NCI-H2107 (cell line): ENCODE measurements around the gene SLC25A33.

Experiments used
- DNase-seq: peaks from one replicate; lab custom pipeline; 2025; lab: John Stamatoyannopoulos, UW

The SLC25A33 gene

GRCh38 chr1:9601942-9602793, 62.9 kb downstream of the SLC25A33 start:
- no peak for DNase-seq

GRCh38 chr1:9602794-9603167, 63.5 kb downstream of the SLC25A33 start:
- no peak for DNase-seq

- DNase-seq: no peak
Observed at GRCh38 chr1:9603307-9603706, 64.0 kb downstream of the SLC25A33 start.

GRCh38 chr1:9603766-9604753, 64.8 kb downstream of the SLC25A33 start:
- DNase-seq: no peak

GRCh38 chr1:9604836-9605235, 65.6 kb downstream of the SLC25A33 start:
- no peak for DNase-seq

- no peak for DNase-seq
Observed at GRCh38 chr1:9605946-9606455, 66.7 kb downstream of the SLC25A33 start.

- DNase-seq: no peak
Observed at GRCh38 chr1:9606458-9606857, 67.2 kb downstream of the SLC25A33 start.

- DNase-seq: no peak
Observed at GRCh38 chr1:9606948-9607347, 67.7 kb downstream of the SLC25A33 start.

GRCh38 chr1:9607352-9607751, 68.1 kb downstream of the SLC25A33 start:
- DNase-seq: no peak

GRCh38 chr1:9609998-9610397, 70.7 kb downstream of the SLC25A33 start:
- DNase-seq: no peak

- no peak for DNase-seq
Observed at GRCh38 chr1:9610548-9610947, 71.3 kb downstream of the SLC25A33 start.

GRCh38 chr1:9611716-9612115, 72.5 kb downstream of the SLC25A33 start:
- no peak for DNase-seq

- no peak for DNase-seq
Observed at GRCh38 chr1:9612162-9612845, 73.0 kb downstream of the SLC25A33 start.

GRCh38 chr1:9612871-9613624, 73.8 kb downstream of the SLC25A33 start:
- DNase-seq: no peak

- DNase-seq: no peak
Observed at GRCh38 chr1:9613625-9614299, 74.5 kb downstream of the SLC25A33 start.

- DNase-seq: no peak
Observed at GRCh38 chr1:9615316-9616063, 76.2 kb downstream of the SLC25A33 start.

GRCh38 chr1:9618909-9619679, 79.8 kb downstream of the SLC25A33 start:
- DNase-seq: no peak

GRCh38 chr1:9621032-9621431, 81.8 kb downstream of the SLC25A33 start:
- DNase-seq: no peak

- DNase-seq: no peak
Observed at GRCh38 chr1:9624081-9624480, 84.8 kb downstream of the SLC25A33 start.
